Head of caudate nucleus (tissue), 42 donors: Measurements from ENCODE around the gene SEC24D.

ENCODE experiments used
- DNase-seq, 42 donors: peaks; one replicate each; pipeline versions ENCODE4 v3.0.0 to v3.0.0-alpha.2; 2020 to 2021; ENCODE audit warnings: mixed read lengths in 7 of 42
- intact Hi-C: fragments of 100-400 bp; cut with DNase I; formaldehyde crosslinking; loops from one replicate; pipeline ENCODE4 v1.15.0; 2022

The SEC24D gene

DNA sequence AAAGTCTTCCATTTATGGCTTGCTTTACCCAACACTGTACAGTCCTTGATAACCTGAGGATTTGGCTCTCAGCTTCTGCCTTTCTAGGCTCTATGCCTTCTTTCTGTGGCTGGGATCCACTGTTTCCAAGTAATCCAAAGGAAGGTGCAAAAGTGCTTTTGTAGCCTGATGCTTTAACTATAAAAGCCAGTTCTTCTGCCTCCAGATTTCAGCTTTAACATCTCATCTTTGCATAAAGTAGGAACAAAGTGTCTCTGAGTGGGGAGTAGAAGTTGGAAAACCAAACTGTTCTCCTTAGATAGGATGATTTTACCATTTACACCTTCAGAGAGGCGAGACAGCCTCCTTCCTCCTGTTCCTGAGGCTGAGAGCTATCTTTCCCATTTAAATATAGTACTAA lies 11.1 kb upstream of the SEC24D start:
- no peak for DNase-seq
- intact Hi-C loops = no loop called here

DNA sequence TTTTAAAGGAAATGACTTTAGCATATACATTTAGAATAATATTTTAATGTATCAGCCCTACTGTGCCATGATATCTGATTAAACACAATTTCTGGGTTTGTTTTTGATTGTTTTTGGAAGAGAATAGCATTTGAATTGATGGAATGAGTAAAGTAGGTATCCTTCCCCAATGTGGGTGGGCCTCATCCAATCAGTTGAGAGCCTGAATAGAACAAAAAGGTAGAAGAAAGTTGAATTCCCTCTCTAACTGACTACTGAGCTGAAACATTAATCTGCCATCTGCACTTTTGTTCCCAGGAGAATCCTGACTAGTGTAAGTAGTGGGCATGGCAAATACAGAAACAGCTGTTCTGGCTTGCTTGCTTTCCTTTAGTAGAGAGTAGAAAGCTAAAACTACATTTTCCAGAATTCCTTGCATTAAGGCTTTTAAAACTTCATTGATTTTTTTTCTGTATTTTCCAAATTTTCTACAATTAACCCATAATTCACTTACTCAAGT lies 9.7 kb upstream of the SEC24D start:
- DNase-seq = no peak
- intact Hi-C loops = no loop called here

DNA sequence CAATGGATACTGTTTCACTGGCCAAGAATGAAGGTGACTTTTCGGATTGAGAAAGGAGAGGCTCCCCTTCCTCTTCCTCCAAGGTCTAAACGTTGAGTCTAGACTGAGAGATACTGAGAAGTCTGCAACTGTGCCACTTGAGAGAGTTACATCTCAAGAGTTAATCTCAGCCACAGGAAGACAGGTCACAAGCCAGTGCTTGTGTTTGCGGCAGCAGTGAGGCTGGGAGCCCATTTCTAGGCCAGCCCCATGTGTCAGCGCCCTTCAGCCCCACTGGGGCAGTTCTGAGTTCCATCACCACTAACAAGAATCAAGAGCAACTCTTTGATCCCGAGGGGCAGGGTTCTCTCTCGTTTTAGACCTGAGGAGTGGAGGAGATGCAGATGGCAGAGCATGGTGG lies 7.3 kb upstream of the SEC24D start:
- intact Hi-C loops = no loop called here

DNA sequence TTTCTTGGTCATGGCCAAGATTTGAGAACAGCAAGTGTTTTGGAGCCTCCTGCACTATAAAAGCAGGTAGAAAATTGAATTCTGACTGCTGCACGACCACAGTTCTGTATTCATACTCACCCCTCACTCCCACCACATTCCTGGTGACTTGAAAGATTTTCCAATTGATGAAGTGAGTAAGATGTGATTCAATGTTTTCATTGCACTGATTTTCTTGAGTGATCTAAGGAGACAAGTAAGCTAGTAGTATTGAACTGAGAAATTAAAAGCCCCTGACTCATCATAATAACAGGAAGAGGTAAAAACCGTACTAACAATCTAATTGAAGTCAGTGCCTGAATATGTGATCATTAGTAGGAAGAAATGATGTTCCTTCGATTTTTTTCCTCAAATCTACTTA lies 6.1 kb upstream of the SEC24D start:
- peak in 1 of 42 donors; percentile 7 for DNase-seq
- intact Hi-C loops = no loop called here

More for the DNA sequence above, 7.3 kb upstream of the SEC24D start:
- DNase-seq = no peak

DNA sequence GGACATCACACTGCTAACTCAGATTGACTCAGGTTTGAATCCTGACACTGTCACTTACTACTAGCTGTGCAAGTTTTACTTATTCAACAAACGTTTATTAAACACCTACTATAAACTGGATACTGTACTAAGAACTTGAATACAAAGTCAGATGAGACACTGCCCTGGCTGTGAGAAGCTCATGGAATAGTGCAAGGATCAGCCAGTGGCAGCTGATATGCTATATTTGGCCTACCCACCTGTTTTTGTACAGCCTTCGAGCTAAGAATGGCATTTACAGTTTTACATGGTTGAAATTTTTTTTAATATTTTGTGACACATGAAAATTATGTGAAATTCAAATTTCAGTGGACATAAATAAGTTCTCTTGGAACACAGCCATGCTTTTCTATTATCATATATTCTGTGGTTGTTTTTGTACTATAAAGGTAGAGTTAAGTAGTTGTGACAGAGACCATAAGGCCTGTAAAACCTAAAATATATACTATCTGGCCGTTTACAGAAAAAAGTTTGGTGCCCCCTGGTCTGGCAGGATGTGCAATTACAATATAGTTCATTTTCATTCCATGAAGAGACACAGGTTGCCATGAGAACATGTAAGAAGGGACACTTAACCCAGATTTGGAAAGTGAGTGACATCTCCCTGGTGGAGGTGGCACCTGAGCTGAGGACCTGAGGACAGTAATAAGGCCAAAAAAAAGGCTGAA lies 3.4 kb upstream of the SEC24D start:
- intact Hi-C loops = no loop called here
- DNase-seq = no peak

- intact Hi-C loops = no loop called here
- DNase-seq = no peak
Observed at GRCh38 chr4:118837121-118837507, 1.2 kb upstream of the SEC24D start.

GRCh38 chr4:118836301-118837120 lies 585 bp upstream of the SEC24D start:
- peak in 37 of 42 donors; percentile 7 to 60 (median 28) for DNase-seq
- intact Hi-C loops = no loop called here

- intact Hi-C loops = no loop called here
- DNase-seq = peak; percentile 14 to 76 (median 47)
Observed at GRCh38 chr4:118834960-118835569, 861 bp downstream of the SEC24D start.

- DNase-seq = no peak
- intact Hi-C loops = no loop called here
Observed at GRCh38 chr4:118834070-118834469, 1.9 kb downstream of the SEC24D start.

DNA sequence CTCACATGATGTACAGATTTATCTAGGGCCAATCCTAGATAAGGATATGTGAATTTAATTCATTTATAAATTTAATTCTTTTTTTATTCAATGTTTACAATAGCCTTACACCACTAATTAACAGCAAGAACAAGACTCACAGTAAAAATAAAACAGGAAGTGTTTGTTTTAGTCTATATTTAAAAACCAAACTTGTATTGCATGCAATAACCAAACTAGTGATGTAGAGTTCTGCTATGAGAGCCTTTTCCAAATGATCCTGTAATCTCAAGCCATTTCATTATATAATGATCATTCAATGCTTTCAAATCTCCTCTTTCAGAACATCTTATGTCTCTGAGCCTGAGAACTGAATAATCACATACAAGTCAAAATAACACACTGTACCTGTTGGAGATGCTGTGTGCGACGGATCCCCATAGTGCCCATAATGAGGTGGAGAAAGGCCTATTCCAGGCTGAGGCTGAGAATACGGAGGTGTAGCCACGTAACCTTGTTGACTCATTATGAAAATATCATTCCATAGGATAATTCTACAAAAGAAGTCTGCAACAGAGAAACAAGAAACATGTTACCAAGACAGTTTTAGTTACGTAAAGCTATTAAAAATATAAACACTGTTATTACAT lies 2.6 kb downstream of the SEC24D start:
- intact Hi-C loops = no loop called here
- no peak for DNase-seq

- intact Hi-C loops = no loop called here
- DNase-seq = no peak
Observed at GRCh38 chr4:118829107-118829506, 6.8 kb downstream of the SEC24D start.

DNA sequence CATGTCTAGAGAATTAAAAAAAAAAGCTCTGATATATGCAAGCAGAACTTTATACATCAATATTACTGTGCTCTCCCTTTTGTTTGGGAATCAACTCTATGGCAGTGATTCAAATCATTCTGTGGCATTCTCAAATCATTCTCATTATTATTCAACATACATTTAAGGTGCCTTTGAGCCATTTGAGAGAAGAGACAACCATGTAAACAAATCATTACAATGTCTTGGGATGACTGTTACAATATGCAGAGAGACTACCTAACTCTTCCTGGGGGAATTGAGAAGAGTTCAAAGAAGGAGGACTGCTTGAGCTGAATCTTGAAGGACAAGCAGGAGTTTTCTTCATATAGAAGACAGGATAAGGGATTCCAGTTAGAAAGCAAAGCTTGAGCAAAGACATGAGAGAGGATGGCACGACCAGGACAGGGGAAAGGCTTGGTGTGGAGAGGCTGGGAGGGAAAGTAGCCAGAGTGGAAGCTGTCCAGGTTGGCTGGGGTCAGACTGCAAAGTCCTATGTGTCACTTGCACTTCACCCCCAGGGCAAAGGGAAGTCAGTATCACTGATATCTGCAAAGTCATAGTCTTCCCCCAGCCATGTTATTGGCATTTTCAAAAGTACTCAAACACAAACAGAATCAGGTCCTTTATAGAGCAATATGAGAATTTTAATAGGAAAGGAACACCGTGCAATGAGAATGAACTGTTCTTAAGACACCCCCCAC lies 9.0 kb downstream of the SEC24D start:
- DNase-seq = no peak
- intact Hi-C loops = no loop called here

DNA sequence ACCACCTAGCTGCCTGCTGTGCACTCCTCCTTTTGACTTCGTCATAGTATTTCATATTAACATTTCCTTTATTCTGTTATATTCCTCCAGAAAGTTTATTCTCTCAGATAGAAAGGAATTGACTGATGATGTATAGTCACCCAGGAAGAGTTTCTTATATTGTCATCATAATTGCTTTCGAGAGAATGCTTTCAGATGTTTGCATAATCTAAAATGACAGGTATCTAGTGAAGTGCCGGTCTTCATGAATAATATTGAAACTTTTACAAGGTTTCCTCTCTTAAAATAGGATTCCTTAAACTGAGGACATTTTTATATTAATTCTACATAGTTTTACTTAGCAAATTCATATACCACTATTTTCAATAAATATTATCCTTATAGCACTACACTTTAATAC lies 10.1 kb downstream of the SEC24D start:
- intact Hi-C loops = no loop called here
- DNase-seq = no peak

- no peak for DNase-seq
- intact Hi-C loops = no loop called here
Observed at GRCh38 chr4:118824141-118824540, 11.8 kb downstream of the SEC24D start.

DNA sequence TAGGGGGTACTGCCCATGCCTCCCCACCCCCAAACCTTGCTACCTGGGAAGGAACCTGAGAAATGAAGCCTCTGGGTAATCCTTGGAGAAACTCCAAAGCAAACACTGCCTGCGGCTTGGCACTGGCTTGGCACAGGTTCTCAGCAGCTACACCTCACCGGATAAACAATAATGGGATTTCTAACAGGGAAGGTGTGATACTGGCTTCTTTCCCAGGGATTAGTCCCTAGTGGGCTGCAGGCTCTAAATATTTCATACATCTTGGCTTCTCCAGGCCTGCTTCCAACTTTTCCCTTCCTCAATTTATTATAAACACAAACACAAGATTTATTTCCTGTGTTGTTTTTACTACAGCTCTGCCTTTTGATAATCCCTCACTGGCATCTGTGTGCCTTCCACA lies 12.5 kb downstream of the SEC24D start:
- intact Hi-C loops = no loop called here
- DNase-seq = no peak

- DNase-seq = no peak
- intact Hi-C loops = no loop called here
Observed at GRCh38 chr4:118821590-118822293, 14.2 kb downstream of the SEC24D start.

DNA sequence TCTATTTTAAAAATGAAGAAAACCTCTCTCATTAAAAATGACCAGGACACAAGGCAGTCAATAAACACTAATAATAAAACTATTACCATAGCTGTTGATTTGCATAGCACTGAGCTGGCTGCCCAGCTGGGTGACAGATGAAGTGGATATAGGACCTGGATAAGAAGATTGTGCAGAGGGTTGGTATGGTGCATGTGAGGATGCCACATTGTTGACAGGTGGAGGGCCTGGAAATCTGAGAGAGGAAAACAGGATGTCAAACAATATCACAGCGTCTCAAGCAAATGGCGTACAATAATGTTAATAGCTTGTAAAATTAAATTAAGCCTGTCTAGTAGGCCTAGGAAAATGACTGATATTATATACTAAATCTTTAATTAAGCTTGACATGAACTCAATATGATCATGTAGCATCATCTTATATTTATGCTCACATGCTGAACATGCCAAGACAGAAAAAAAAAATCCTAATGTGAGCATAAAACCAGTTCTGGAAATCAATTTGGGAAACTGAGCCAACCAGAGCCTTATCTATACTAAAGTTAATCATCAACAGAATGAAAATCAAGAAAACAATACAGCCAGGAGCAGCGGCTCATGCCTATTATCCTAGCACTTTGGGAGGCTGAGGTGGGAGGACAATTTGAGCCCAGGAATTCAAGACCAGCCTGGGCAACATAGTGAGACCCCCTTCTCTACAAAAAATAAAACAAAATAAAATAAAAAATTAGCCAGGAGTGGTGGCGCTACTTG lies 18.6 kb downstream of the SEC24D start:
- DNase-seq = no peak
- intact Hi-C loops = no loop called here
